Measurements from ENCODE around the gene POLR2J. TPM values are rescaled to one million over a fixed set of nuclear protein-coding genes. Genes with fewer than 3 reads are reported as not detected.
"Not testable (repeated sequence)": the region's sequence is repeated elsewhere in the genome, so short reads cannot be mapped to it uniquely, and the experiment has no call there.

The POLR2J gene
- total RNA-seq, 1 experiment from 2014 or later: 42.2 TPM

GRCh38 chr7:102479209-102479584, 475 bp upstream of the POLR2J start:
- not testable (repeated sequence) for DNase-seq; H3K4me3 ChIP-seq (ENCODE audit: insufficient read depth, low read depth, low read length); H3K27me3 ChIP-seq (ENCODE audit: control insufficient read depth, insufficient read depth, low read length); H3K36me3 ChIP-seq (replicated peaks; ENCODE audit: control insufficient read depth, insufficient read depth, low read length)

GRCh38 chr7:102474736-102475435, 3.8 kb downstream of the POLR2J start:
- H3K4me3 ChIP-seq (ENCODE audit: insufficient read depth, low read depth, low read length); DNase-seq; H3K27me3 ChIP-seq (ENCODE audit: control insufficient read depth, insufficient read depth, low read length); H3K36me3 ChIP-seq (replicated peaks; ENCODE audit: control insufficient read depth, insufficient read depth, low read length): not testable (repeated sequence)

GRCh38 chr7:102474116-102474515, 4.6 kb downstream of the POLR2J start:
- not testable (repeated sequence) for H3K4me3 ChIP-seq (ENCODE audit: insufficient read depth, low read depth, low read length); H3K36me3 ChIP-seq (replicated peaks; ENCODE audit: control insufficient read depth, insufficient read depth, low read length); DNase-seq; H3K27me3 ChIP-seq (ENCODE audit: control insufficient read depth, insufficient read depth, low read length)

GRCh38 chr7:102473271-102473991, 5.3 kb downstream of the POLR2J start:
- no peaks in the 10 kb centered on the region for H3K27me3 ChIP-seq (ENCODE audit: control insufficient read depth, insufficient read depth, low read length)
- H3K4me3 ChIP-seq (ENCODE audit: insufficient read depth, low read depth, low read length): no peak overlapping the region
- DNase-seq: no peak
- peaks cover 2% of the 10 kb centered on the region for H3K36me3 ChIP-seq (replicated peaks; ENCODE audit: control insufficient read depth, insufficient read depth, low read length)

- DNase-seq: no peak
Measured at GRCh38 chr7:102472126-102473041, 6.3 kb downstream of the POLR2J start.

GRCh38 chr7:102471791-102472125, 7.0 kb downstream of the POLR2J start:
- Histone ChIP-seq H3K4me3 (ENCODE audit: insufficient read depth, low read depth, low read length) (no peak overlapping the region), H3K27me3 (ENCODE audit: control insufficient read depth, insufficient read depth, low read length) (no peaks in the 10 kb centered on the region), H3K36me3 (replicated peaks; ENCODE audit: control insufficient read depth, insufficient read depth, low read length) (peaks cover 4% of the 10 kb centered on the region)
- DNase-seq: no peak

More at GRCh38 chr7:102472126-102473041, 6.3 kb downstream of the POLR2J start:
- Histone ChIP-seq H3K4me3 (ENCODE audit: insufficient read depth, low read depth, low read length) (no peak overlapping the region), H3K36me3 (replicated peaks; ENCODE audit: control insufficient read depth, insufficient read depth, low read length) (peaks cover 4% of the 10 kb centered on the region), H3K27me3 (ENCODE audit: control insufficient read depth, insufficient read depth, low read length) (no peaks in the 10 kb centered on the region)

GRCh38 chr7:102469972-102470825, 8.5 kb downstream of the POLR2J start:
- peaks cover 4% of the 10 kb centered on the region for H3K36me3 ChIP-seq (replicated peaks; ENCODE audit: control insufficient read depth, insufficient read depth, low read length)
- no peak overlapping the region for H3K4me3 ChIP-seq (ENCODE audit: insufficient read depth, low read depth, low read length)
- no peak for DNase-seq
- no peaks in the 10 kb centered on the region for H3K27me3 ChIP-seq (ENCODE audit: control insufficient read depth, insufficient read depth, low read length)

GRCh38 chr7:102469351-102469971, 9.3 kb downstream of the POLR2J start:
- DNase-seq: no peak
- no peaks in the 10 kb centered on the region for H3K27me3 ChIP-seq (ENCODE audit: control insufficient read depth, insufficient read depth, low read length)
- no peak overlapping the region for H3K4me3 ChIP-seq (ENCODE audit: insufficient read depth, low read depth, low read length)
- peaks cover 4% of the 10 kb centered on the region for H3K36me3 ChIP-seq (replicated peaks; ENCODE audit: control insufficient read depth, insufficient read depth, low read length)

- DNase-seq: peak; percentile 69
- Histone ChIP-seq H3K27me3 (ENCODE audit: control insufficient read depth, insufficient read depth, low read length) (no peaks in the 10 kb centered on the region), H3K4me3 (ENCODE audit: insufficient read depth, low read depth, low read length) (no peak overlapping the region), H3K36me3 (replicated peaks; ENCODE audit: control insufficient read depth, insufficient read depth, low read length) (peaks cover 4% of the 10 kb centered on the region)
Measured at GRCh38 chr7:102468478-102469350, 10.0 kb downstream of the POLR2J start.

GRCh38 chr7:102467581-102468477, 10.9 kb downstream of the POLR2J start:
- H3K27me3 ChIP-seq (ENCODE audit: control insufficient read depth, insufficient read depth, low read length): no peaks in the 10 kb centered on the region
- no peak overlapping the region for H3K4me3 ChIP-seq (ENCODE audit: insufficient read depth, low read depth, low read length)
- no peak for DNase-seq
- peaks cover 4% of the 10 kb centered on the region for H3K36me3 ChIP-seq (replicated peaks; ENCODE audit: control insufficient read depth, insufficient read depth, low read length)

- H3K4me3 ChIP-seq (ENCODE audit: insufficient read depth, low read depth, low read length): no peak overlapping the region
Measured at GRCh38 chr7:102466097-102466496, 12.6 kb downstream of the POLR2J start.

GRCh38 chr7:102464577-102465280, 14.0 kb downstream of the POLR2J start, which contains the start of the genes ALKBH4 and LRWD1:
TSS of gene ALKBH4 (minus strand) at chr7:102464863. CDS start at chr7:102464836, 27 bp downstream.
TSS of gene LRWD1 (plus strand) at chr7:102464984. CDS start at chr7:102465081, 97 bp downstream.
- Histone ChIP-seq H3K4me3 (ENCODE audit: insufficient read depth, low read depth, low read length) (peak within 1 kb of the TSS; percentile 96), H3K36me3 (replicated peaks; ENCODE audit: control insufficient read depth, insufficient read depth, low read length) (peaks cover 2% of the 10 kb centered on the region; the same call in 1 of the 2 replicates), H3K27me3 (ENCODE audit: control insufficient read depth, insufficient read depth, low read length) (no peaks in the 10 kb centered on the region)
- peak; percentile 100 for DNase-seq

More at GRCh38 chr7:102466097-102466496, 12.6 kb downstream of the POLR2J start:
- no peak for DNase-seq
- H3K36me3 ChIP-seq (replicated peaks; ENCODE audit: control insufficient read depth, insufficient read depth, low read length): peaks cover 2% of the 10 kb centered on the region; the same call in 1 of the 2 replicates
- no peaks in the 10 kb centered on the region for H3K27me3 ChIP-seq (ENCODE audit: control insufficient read depth, insufficient read depth, low read length)
